Astrocyte (in vitro differentiated cells and primary cell): Measurements from ENCODE around the gene RRAS.

Experiments used
- CTCF ChIP-seq: IDR thresholded peaks from 2 replicates; pipeline ENCODE4 v1.5.1; 2011; ENCODE audit warnings: low read depth, mild to moderate bottlenecking, inconsistent platforms, low read length, moderate library complexity; ENCODE audit not compliant: insufficient read depth
- EZH2 ChIP-seq: IDR thresholded peaks from 2 replicates; pipeline ENCODE4 v1.6.1; 2012; ENCODE audit warnings: mild to moderate bottlenecking, low read length, inconsistent platforms; ENCODE audit not compliant: insufficient read depth

GRCh38 chr19:49594157-49594992, 45.6 kb downstream of the RRAS start:
- TF ChIP-seq CTCF, result no peak
- TF ChIP-seq EZH2, result no peak
